Measurements from ENCODE around the gene PURB.

The PURB gene

DNA sequence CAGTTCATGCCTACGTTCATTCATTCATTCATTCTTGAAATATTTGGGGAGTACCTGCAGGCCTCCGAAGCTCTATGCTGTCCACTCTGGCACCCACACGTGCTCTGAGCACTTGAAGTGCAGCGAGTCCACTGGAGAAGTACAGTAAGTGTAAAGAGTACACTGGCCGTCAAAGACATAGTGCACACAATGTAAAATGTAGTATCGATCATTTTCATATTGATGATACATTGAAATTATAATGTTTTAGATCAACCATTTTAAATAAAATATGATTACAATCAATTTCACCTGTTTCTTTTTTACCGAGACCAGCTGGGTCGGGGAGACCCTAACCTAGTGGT, 37.0 kb upstream of the PURB start:
- H4K20me1 ChIP-seq (ENCODE audit: low read depth, low read length) = no peaks in the 10 kb centered on the region

DNA sequence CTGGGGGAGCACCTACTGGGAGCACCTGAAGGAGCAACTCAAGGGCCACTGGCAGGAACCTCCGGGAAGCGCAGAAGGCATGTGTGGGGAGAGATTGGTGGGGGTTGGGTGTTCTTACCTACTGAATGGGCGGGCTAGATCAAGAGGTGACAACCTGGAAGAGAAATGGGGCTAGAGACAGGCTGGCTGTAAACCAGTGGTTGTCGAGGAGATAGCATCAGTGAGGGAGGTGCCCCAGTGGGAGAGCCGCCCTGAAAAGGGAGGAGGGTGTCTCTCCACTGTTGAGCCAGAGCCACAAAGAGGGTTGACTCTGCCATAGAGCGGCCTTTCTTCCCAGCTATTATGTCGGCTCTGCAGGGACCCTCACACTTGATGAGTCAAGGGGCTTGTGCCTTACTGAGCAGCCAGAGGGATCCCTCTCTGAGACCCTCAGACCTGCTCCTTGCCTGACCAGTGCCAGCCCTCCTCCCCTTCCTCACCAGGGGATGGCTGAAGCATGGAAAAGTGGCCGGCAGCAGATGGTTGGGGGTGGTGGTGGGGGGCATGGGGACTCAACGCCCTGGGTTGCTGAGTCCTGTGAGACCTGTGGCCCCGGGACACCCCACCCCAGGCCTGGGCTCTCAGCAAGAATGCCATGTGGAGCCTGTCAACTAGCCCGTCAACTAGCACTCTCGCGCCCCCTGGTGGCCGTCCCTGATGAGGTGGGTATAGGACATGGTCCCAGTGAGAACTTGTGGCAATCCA, 36.4 kb upstream of the PURB start:
- Histone ChIP-seq H3K9me3 (ENCODE audit: insufficient read depth, low read length) (no peaks in the 10 kb centered on the region), H3F3A (ENCODE audit: insufficient read depth) (no peaks in the 10 kb centered on the region), H3K27ac (ENCODE audit: low read depth, low read length) (no peak overlapping the region), H3K9me2 (replicated peaks; ENCODE audit: insufficient read depth, low read length) (no peaks in the 10 kb centered on the region), H3K9ac (ENCODE audit: low read length) (no peak overlapping the region), H3K27me3 (ENCODE audit: low read length) (no peaks in the 10 kb centered on the region), H4K20me1 (ENCODE audit: low read depth, low read length) (no peaks in the 10 kb centered on the region), H3K4me3 (ENCODE audit: insufficient read depth, low read length, poor library complexity, severe bottlenecking) (no peak overlapping the region), H3K36me3 (ENCODE audit: low read length) (no peaks in the 10 kb centered on the region), H2AFZ (ENCODE audit: low read depth, low read length, severe bottlenecking) (peak overlapping the region; percentile 21), H3K79me2 (ENCODE audit: insufficient read depth, low read length) (no peaks in the 10 kb centered on the region), H3K4me2 (ENCODE audit: low read depth, low read length, poor library complexity, severe bottlenecking) (no peak overlapping the region)
- TF ChIP-seq, protein P1, sequence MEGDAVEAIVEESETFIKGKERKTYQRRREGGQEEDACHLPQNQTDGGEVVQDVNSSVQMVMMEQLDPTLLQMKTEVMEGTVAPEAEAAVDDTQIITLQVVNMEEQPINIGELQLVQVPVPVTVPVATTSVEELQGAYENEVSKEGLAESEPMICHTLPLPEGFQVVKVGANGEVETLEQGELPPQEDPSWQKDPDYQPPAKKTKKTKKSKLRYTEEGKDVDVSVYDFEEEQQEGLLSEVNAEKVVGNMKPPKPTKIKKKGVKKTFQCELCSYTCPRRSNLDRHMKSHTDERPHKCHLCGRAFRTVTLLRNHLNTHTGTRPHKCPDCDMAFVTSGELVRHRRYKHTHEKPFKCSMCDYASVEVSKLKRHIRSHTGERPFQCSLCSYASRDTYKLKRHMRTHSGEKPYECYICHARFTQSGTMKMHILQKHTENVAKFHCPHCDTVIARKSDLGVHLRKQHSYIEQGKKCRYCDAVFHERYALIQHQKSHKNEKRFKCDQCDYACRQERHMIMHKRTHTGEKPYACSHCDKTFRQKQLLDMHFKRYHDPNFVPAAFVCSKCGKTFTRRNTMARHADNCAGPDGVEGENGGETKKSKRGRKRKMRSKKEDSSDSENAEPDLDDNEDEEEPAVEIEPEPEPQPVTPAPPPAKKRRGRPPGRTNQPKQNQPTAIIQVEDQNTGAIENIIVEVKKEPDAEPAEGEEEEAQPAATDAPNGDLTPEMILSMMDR (IDR thresholded peaks at IDR 0.05; ENCODE audit: insufficient read depth, low read length, poor library complexity, severe bottlenecking) = peak; percentile 92
- no peak for TF ChIP-seq EZH2phosphoT487 (conservative IDR thresholded peaks at IDR 0.05; ENCODE audit: low read length)

More for the DNA sequence above, 37.0 kb upstream of the PURB start:
- H2AFZ ChIP-seq (ENCODE audit: low read depth, low read length, severe bottlenecking) = peak overlapping the region; percentile 21
- H3K27me3 ChIP-seq (ENCODE audit: low read length) = no peaks in the 10 kb centered on the region
- H3K9me3 ChIP-seq (ENCODE audit: insufficient read depth, low read length) = no peaks in the 10 kb centered on the region
- H3K79me2 ChIP-seq (ENCODE audit: insufficient read depth, low read length) = no peaks in the 10 kb centered on the region
- no peaks in the 10 kb centered on the region for H3F3A ChIP-seq (ENCODE audit: insufficient read depth)
- H3K27ac ChIP-seq (ENCODE audit: low read depth, low read length) = no peak overlapping the region
- H3K36me3 ChIP-seq (ENCODE audit: low read length) = no peaks in the 10 kb centered on the region
- H3K4me3 ChIP-seq (ENCODE audit: insufficient read depth, low read length, poor library complexity, severe bottlenecking) = no peak overlapping the region
- TF ChIP-seq, protein P1 (IDR thresholded peaks at IDR 0.05; ENCODE audit: insufficient read depth, low read length, poor library complexity, severe bottlenecking) = no peak
- TF ChIP-seq EZH2phosphoT487 (conservative IDR thresholded peaks at IDR 0.05; ENCODE audit: low read length) = no peak
- no peak overlapping the region for H3K9ac ChIP-seq (ENCODE audit: low read length)
- no peaks in the 10 kb centered on the region for H3K9me2 ChIP-seq (replicated peaks; ENCODE audit: insufficient read depth, low read length)
- no peak overlapping the region for H3K4me2 ChIP-seq (ENCODE audit: low read depth, low read length, poor library complexity, severe bottlenecking)

DNA sequence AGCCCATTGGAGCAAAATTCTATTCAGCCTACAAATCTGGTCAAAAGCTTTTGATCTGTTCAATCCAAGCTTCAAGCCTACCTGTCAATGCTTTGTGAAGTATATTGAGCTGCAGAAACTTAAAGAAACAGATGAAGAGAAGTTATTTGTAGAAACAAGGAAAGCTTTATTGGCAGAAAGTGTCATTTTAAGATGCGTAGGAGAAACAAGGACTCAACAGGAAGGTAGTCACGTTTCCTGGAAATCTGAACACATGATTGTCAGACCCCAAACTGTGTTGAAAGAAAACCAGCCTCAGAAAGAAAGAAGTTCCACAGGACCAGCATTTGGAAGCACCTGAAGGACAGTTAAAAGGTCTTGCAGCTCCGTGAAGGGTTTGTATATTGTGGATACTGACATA, 34.8 kb upstream of the PURB start:
- H3K9me3 ChIP-seq (ENCODE audit: insufficient read depth, low read length) = no peaks in the 10 kb centered on the region
- H4K20me1 ChIP-seq (ENCODE audit: low read depth, low read length) = no peaks in the 10 kb centered on the region
- no peaks in the 10 kb centered on the region for H3K36me3 ChIP-seq (ENCODE audit: low read length)
- H3K79me2 ChIP-seq (ENCODE audit: insufficient read depth, low read length) = no peaks in the 10 kb centered on the region
- H3K4me2 ChIP-seq (ENCODE audit: low read depth, low read length, poor library complexity, severe bottlenecking) = no peak overlapping the region
- H2AFZ ChIP-seq (ENCODE audit: low read depth, low read length, severe bottlenecking) = no peak overlapping the region
- no peaks in the 10 kb centered on the region for H3F3A ChIP-seq (ENCODE audit: insufficient read depth)
- H3K9me2 ChIP-seq (replicated peaks; ENCODE audit: insufficient read depth, low read length) = no peaks in the 10 kb centered on the region
- H3K27ac ChIP-seq (ENCODE audit: low read depth, low read length) = no peak overlapping the region
- no peak for TF ChIP-seq EZH2phosphoT487 (conservative IDR thresholded peaks at IDR 0.05; ENCODE audit: low read length)
- TF ChIP-seq, protein P1 (IDR thresholded peaks at IDR 0.05; ENCODE audit: insufficient read depth, low read length, poor library complexity, severe bottlenecking) = no peak
- H3K4me3 ChIP-seq (ENCODE audit: insufficient read depth, low read length, poor library complexity, severe bottlenecking) = no peak overlapping the region
- no peak overlapping the region for H3K9ac ChIP-seq (ENCODE audit: low read length)
- H3K27me3 ChIP-seq (ENCODE audit: low read length) = no peaks in the 10 kb centered on the region
